Mesothelial cell of epicardium (in vitro differentiated cells): Measurements from ENCODE around the gene PNPO. TPM values are rescaled to one million over a fixed set of nuclear protein-coding genes. Genes with fewer than 3 reads are reported as not detected.

Experiments
- DNase-seq, 2 experiments: peaks; one replicate each; pipeline ENCODE4 v3.0.0; 2021; ENCODE audit warnings: low spot score in 2 of 2; ENCODE audit not compliant: unreplicated experiment in 2 of 2
- H3K27ac Mint-ChIP-seq: 2 replicates; pipeline ENCODE4 v1.8.0; 2021; ENCODE audit warnings: mixed read lengths
- H3K27me3 Mint-ChIP-seq: 2 replicates; pipeline ENCODE4 v1.8.0; 2021; ENCODE audit warnings: low read depth, mixed read lengths
- H3K36me3 Mint-ChIP-seq: 2 replicates; pipeline ENCODE4 v1.8.0; 2021; ENCODE audit warnings: mixed read lengths
- H3K4me1 Mint-ChIP-seq: 2 replicates; pipeline ENCODE4 v1.8.0; 2021; ENCODE audit warnings: mixed read lengths
- H3K4me3 Mint-ChIP-seq: 2 replicates; pipeline ENCODE4 v1.8.0; 2021; ENCODE audit warnings: mild to moderate bottlenecking, moderate library complexity, mixed read lengths
- H3K9me3 Mint-ChIP-seq: 2 replicates; pipeline ENCODE4 v1.8.0; 2021; ENCODE audit warnings: mixed read lengths
- total RNA-seq: library from RNA; stranded (reverse); gene quantifications from 3 replicates; pipeline ENCODE4 v1.2.1, GENCODE V29; 2021
- TF ChIP-seq, protein P1 (sequence below): fragments of 200-600 bp; sonication (generic); IDR thresholded peaks from one replicate; pipeline ENCODE4 v1.5.0; 2021; ENCODE audit warnings: antibody characterized with exemption; ENCODE audit not compliant: unreplicated experiment

PNPO gene
- total RNA-seq, 1 donor from 2014 or later, result 7.4 TPM

DNA sequence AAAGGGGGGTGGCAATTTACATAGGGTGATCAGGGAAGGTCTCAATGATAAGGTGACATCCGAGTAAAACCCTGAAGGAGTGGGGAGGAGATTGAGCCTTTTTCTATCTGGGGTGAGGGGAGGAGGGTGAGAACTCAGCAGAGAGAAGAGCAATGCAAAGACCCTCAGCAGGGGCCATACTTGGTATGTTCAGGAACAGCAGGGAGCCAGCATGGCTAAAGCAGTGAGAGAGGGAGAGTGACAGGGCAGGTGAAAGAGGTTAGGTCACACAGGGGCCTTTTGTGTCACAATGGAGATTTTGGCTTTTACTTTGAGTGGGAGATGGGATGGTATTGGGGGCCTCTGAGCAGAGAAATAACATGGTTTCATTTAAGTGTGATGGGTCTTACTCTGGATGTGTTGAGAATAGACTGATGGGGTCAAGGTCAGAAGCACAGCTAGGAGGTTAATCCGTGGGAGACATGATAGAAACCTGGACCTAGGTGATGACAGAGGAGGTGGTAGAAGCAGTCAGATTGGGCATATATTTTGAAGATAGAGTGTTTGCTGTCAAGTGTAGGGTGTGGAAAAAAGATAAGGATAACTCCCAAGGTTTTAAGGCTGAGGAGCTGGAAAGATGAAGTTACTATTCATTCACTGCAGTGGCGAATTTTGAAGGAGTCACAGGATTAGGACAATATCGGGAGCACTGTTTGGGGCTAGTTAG is 39.2 kb upstream of the PNPO start:
- Mint-ChIP-seq H3K27me3 (no peaks in the 10 kb centered on the region), H3K4me3 (no peak overlapping the region), H3K27ac (no peak overlapping the region), H3K9me3 (no peaks in the 10 kb centered on the region), H3K36me3 (peaks cover 6% of the 10 kb centered on the region), H3K4me1 (peaks cover 7% of the 10 kb centered on the region)
- TF ChIP-seq, protein P1, sequence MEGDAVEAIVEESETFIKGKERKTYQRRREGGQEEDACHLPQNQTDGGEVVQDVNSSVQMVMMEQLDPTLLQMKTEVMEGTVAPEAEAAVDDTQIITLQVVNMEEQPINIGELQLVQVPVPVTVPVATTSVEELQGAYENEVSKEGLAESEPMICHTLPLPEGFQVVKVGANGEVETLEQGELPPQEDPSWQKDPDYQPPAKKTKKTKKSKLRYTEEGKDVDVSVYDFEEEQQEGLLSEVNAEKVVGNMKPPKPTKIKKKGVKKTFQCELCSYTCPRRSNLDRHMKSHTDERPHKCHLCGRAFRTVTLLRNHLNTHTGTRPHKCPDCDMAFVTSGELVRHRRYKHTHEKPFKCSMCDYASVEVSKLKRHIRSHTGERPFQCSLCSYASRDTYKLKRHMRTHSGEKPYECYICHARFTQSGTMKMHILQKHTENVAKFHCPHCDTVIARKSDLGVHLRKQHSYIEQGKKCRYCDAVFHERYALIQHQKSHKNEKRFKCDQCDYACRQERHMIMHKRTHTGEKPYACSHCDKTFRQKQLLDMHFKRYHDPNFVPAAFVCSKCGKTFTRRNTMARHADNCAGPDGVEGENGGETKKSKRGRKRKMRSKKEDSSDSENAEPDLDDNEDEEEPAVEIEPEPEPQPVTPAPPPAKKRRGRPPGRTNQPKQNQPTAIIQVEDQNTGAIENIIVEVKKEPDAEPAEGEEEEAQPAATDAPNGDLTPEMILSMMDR, result no peak
- DNase-seq, result no peak

DNA sequence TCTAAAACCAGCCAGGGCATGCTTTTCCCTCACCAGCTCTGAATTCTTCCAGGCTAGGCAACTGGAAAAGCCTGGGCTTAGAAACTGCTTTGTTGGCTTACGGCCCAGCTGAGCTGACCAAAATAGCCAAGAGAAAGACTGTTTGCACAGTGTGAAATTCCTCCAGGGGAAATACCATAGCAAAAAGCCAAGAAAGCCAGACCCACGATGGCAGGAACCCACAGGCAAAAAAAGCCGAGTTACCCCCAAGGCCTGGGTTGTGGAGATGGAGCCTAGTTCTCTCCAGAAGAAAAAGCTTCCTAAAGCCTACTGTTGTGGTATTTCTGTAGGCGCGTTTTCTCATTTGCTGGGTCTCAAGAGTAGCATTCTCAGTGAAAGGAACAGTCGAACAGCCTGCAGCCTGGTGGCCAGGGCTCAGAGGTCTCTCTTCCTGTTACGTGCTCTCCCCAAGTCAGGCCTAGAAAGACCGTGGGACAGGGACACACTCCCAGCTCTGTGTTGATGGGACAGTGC is 36.1 kb upstream of the PNPO start:
- Mint-ChIP-seq H3K27ac (peak overlapping the region; percentile 36), H3K36me3 (peaks cover 11% of the 10 kb centered on the region), H3K9me3 (no peaks in the 10 kb centered on the region), H3K4me3 (no peak overlapping the region), H3K4me1 (no peaks in the 10 kb centered on the region), H3K27me3 (no peaks in the 10 kb centered on the region)
- DNase-seq, result no peak
- TF ChIP-seq, protein P1, result no peak

DNA sequence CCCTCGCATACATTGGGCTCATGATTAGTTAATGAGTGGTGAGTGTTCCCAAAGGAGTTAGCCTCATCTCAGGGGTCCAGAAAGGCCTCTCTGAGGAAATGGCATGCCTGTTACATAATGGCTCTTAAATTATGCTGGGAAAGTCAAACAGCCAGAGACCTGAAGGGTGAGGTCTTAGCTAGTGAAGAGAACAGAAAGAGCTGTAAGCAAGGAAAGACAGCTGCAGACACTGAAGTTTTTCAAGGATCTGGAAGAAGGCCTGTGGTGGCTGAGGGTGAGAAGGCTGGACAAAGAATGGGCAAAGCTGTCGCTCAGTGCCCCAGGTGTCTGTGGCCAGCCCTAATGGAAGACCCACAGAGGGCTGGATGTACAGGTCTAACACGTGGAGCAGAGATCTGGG is 34.9 kb upstream of the PNPO start:
- no peak overlapping the region for H3K27ac Mint-ChIP-seq
- no peak overlapping the region for H3K4me3 Mint-ChIP-seq
- H3K9me3 Mint-ChIP-seq, result no peaks in the 10 kb centered on the region
- no peaks in the 10 kb centered on the region for H3K27me3 Mint-ChIP-seq
- H3K36me3 Mint-ChIP-seq, result peaks cover 11% of the 10 kb centered on the region
- TF ChIP-seq, protein P1, result no peak
- DNase-seq, result no peak
- H3K4me1 Mint-ChIP-seq, result no peaks in the 10 kb centered on the region

GRCh38 chr17:47907932-47908562 is 33.3 kb upstream of the PNPO start:
- no peaks in the 10 kb centered on the region for H3K9me3 Mint-ChIP-seq
- no peak for DNase-seq
- H3K27ac Mint-ChIP-seq, result no peak overlapping the region
- no peaks in the 10 kb centered on the region for H3K4me1 Mint-ChIP-seq
- no peak overlapping the region for H3K4me3 Mint-ChIP-seq
- peaks cover 11% of the 10 kb centered on the region for H3K36me3 Mint-ChIP-seq
- no peaks in the 10 kb centered on the region for H3K27me3 Mint-ChIP-seq
- TF ChIP-seq, protein P1, result no peak

GRCh38 chr17:47913050-47913449 is 28.3 kb upstream of the PNPO start:
- peaks cover 10% of the 10 kb centered on the region for H3K36me3 Mint-ChIP-seq
- H3K4me3 Mint-ChIP-seq, result no peak overlapping the region
- no peak overlapping the region for H3K27ac Mint-ChIP-seq
- no peaks in the 10 kb centered on the region for H3K9me3 Mint-ChIP-seq
- no peaks in the 10 kb centered on the region for H3K27me3 Mint-ChIP-seq
- no peak for DNase-seq
- TF ChIP-seq, protein P1, result no peak
- peaks cover 5% of the 10 kb centered on the region for H3K4me1 Mint-ChIP-seq
